Epidermal melanocyte (primary cell): Measurements from ENCODE around the gene NUMA1.

Experiments
- DNase-seq: peaks from one replicate; pipeline ENCODE4 v3.0.0; 2011; ENCODE audit warnings: low spot score; ENCODE audit not compliant: insufficient read length

Gene NUMA1

GRCh38 chr11:72102162-72102561, 21.8 kb upstream of the NUMA1 start:
- DNase-seq, result no peak

DNA sequence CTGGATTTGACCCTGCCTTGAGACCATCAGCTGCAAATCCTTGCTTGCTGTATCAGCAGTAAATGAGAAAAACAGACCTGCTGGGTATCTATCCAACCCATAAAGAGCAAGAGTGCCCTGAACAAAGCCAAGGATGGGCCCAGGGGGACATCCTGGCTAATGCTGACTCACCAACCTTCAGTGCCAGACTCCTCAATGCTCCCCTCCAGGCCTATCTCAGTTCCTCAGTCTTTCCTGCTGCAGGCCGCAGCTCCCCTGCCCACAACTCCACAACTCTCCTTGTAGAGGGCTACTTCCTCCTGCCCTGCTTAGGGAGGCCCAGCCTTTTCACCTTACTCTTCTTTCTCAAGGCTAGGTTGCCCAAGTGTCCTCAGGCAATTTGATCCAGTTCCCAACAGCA, 20.1 kb upstream of the NUMA1 start:
- no peak for DNase-seq

- no peak for DNase-seq
Observed at GRCh38 chr11:72100009-72100408, 19.7 kb upstream of the NUMA1 start.

DNA sequence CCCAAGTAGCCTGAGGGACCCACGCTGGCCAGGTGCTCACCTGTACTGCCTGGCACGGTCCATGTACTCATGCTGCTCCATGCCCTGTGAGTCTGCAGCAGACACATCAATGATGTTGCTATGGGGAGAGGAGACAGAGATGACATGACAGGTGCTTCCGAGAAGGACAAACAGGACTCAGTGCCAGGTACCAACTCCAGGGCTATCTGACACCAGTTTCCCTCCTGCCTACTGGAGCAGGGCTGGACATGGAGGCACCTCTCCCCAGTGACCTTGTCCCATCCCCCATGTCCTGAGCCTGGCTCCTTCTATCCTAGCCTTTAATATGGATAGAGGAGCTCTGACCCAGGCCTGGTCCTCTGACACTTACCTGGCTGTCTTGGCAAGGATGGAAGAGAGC, 18.4 kb upstream of the NUMA1 start:
- DNase-seq, result no peak

GRCh38 chr11:72091292-72091691, 10.9 kb upstream of the NUMA1 start:
- peak; percentile 74 for DNase-seq

- DNase-seq, result no peak
Observed at GRCh38 chr11:72088076-72088808, 7.9 kb upstream of the NUMA1 start.

GRCh38 chr11:72085621-72086351, 5.4 kb upstream of the NUMA1 start:
- no peak for DNase-seq

- DNase-seq, result no peak
Observed at GRCh38 chr11:72084965-72085364, 4.6 kb upstream of the NUMA1 start.

DNA sequence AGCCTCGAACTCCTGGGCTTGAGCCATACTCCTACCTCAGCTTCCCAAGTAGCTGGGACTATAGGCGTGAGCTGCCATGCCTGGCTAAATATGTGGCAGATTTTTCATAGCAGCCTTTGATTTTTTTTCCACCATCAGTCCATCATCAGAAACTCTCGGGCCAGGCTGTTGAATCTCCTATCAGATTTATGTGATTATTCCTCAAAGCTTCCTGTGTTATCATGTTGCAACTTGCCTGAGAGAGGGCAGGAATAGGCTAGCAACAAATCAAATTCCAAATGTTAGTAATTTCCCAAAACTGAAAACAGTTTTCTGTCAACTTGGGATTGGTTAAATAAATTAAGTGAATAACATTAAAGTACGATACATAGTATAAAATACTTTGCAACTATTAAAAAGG, 3.7 kb upstream of the NUMA1 start:
- no peak for DNase-seq

- no peak for DNase-seq
Observed at GRCh38 chr11:72083414-72083813, 3.1 kb upstream of the NUMA1 start.

GRCh38 chr11:72081821-72082453, 1.6 kb upstream of the NUMA1 start:
- DNase-seq, result no peak

- no peak for DNase-seq
Observed at GRCh38 chr11:72081184-72081644, 872 bp upstream of the NUMA1 start.

GRCh38 chr11:72079819-72080325, 470 bp downstream of the NUMA1 start:
- no peak for DNase-seq

GRCh38 chr11:72078477-72078876, 1.9 kb downstream of the NUMA1 start:
- no peak for DNase-seq

DNA sequence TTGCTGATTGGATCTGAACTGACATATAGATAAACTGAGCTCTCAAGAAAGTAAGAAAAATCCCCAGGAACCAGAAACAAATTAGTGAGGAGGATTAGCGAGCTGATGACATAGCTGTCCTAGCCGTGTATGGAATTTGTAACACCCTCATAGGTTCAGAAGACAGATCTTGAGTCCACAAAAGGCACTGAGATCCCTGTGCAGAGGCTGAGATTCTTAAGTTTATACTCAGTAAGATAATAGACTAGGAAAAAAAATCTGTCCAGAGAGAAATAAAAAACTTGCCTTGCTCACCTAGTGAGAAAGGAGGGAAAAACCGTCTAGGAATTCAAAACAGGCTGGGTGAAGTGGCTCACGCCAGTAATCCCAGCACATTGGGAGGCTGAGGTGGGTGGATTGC, 4.6 kb downstream of the NUMA1 start:
- no peak for DNase-seq

DNA sequence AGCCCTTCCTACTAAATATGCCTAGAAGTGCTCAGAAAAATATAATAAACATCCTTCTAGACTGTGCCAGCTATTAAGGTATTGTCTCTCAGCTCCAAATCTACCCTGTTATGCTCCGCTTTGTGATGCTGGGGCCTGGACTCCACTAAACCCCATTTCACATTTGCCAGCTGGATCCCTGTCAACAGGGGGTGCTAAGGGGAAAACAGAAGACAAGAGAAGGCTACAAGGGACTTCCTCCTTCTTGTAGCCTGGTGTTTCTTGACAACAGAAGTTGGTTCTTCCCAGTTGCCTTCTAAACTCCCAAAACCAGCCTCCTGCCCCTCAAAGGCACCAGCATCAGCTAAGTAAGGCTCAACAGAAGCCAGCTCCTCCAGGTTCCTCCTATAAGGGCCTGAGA, 5.2 kb downstream of the NUMA1 start:
- no peak for DNase-seq

DNA sequence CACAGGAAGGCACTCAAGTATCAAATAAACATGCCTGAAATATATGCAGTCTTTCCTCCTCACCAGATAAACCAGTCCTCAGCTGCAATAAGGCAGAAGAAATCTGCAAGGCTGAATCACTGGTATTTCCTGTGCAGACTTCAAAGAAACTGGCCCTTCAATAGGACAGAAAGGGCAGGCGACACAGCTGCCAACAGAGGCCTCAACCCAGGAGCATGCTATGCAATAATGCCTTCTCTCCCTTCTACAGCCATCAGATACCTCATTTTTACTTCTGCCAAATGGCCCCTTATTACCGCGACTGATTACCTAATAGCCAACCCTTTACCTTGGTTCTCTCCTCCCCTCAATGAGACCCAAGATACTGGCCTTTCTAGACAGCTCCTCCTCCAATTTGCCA, 8.0 kb downstream of the NUMA1 start:
- no peak for DNase-seq

- no peak for DNase-seq
Observed at GRCh38 chr11:72070491-72070890, 9.9 kb downstream of the NUMA1 start.

- DNase-seq, result no peak
Observed at GRCh38 chr11:72069787-72070251, 10.5 kb downstream of the NUMA1 start.

DNA sequence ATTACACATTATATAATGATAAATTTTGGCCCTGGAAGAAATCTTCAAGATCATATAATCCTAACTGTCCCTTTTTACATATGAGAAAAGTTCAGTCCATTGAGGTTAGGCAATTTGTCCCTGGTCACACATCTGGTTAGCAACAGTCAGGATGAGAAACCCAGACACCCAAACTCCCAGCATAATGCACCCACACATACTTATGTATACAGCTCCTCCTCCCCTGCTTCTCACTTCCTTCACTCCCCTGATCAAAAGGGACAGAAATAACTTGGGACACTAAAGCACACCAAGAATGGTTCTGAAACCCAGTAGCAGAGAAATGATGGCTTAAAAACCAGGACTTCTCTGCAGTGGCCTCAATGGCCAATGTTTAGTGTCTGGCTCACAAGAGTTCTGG, 11.1 kb downstream of the NUMA1 start:
- no peak for DNase-seq

- DNase-seq, result no peak
Observed at GRCh38 chr11:72067676-72068075, 12.7 kb downstream of the NUMA1 start.

DNA sequence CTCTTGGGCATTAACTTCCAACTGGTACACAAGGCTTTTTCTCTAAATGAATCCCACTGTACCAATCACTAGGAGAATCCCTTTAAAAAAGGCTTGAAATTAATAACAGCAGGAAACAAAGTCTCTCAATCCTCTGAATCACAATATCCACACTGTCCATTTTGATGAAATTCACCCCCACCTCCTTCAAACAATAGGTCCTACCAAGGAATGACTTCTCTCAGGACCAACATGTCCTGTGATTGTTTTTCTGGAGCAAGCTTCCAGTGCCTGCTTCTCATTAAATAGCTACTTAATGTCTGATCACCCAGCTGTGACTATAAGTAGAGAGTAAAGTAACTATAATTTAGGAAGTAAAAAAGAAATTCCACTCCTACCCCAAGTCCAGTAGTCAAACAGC, 13.1 kb downstream of the NUMA1 start:
- DNase-seq, result no peak
